Thymus (tissue), 11 donors: ENCODE results near the gene NARF. TPM values are rescaled to one million over a fixed set of nuclear protein-coding genes. Genes with fewer than 3 reads are reported as not detected.

Experiments
- DNase-seq, 9 donors: peaks; one replicate each; pipeline ENCODE4 v3.0.0-alpha.2; 2013; ENCODE audit warnings: low spot score in 9 of 9, low read depth in 6 of 9, missing footprints in 1 of 9
- H3K27ac ChIP-seq, 2 donors: one replicate each; pipeline ENCODE4 v1.5.1; 2013; ENCODE audit warnings: control low read depth in 1 of 2, low read depth in 1 of 2, low read length in 1 of 2, mild to moderate bottlenecking in 1 of 2, moderate library complexity in 1 of 2
- H3K27me3 ChIP-seq, 2 donors: one replicate each; pipeline ENCODE4 v1.5.1; 2013; ENCODE audit warnings: low read length in 1 of 2; ENCODE audit not compliant: control insufficient read depth in 2 of 2, insufficient read depth in 1 of 2
- H3K36me3 ChIP-seq, 2 donors: one replicate each; pipeline ENCODE4 v1.5.1; 2013; ENCODE audit warnings: low read length in 1 of 2, mild to moderate bottlenecking in 1 of 2, moderate library complexity in 1 of 2; ENCODE audit not compliant: control insufficient read depth in 2 of 2, insufficient read depth in 2 of 2
- H3K4me1 ChIP-seq, 2 donors: one replicate each; pipeline ENCODE4 v1.5.1; 2013; ENCODE audit warnings: low read length in 2 of 2; ENCODE audit not compliant: control insufficient read depth in 2 of 2, insufficient read depth in 2 of 2
- H3K4me3 ChIP-seq, 2 donors: one replicate each; pipeline ENCODE4 v1.5.1; 2013; ENCODE audit warnings: low read length in 2 of 2, control low read depth in 1 of 2, mild to moderate bottlenecking in 1 of 2
- H3K9me3 ChIP-seq, 2 donors: one replicate each; pipeline ENCODE4 v1.5.1; 2013; ENCODE audit warnings: low read length in 1 of 2, mild to moderate bottlenecking in 1 of 2; ENCODE audit not compliant: control insufficient read depth in 2 of 2, insufficient read depth in 1 of 2
- WGBS: extraction: QIAGEN DNeasy Blood & Tissue Kit; methylation state at CpG from one replicate; pipeline ENCODE4 v1.1.7; 2013; 5-methylcytosine and 5-hydroxymethylcytosine counted together
- polyA plus RNA-seq: library from polyadenylated mRNA; stranded (reverse); fragments of 200-250 nt; gene quantifications from one replicate; pipeline ENCODE4 v1.2.3, GENCODE V29; 2013
- total RNA-seq: library from RNA; stranded (reverse); fragments of 120-200 nt; gene quantifications from one replicate; pipeline ENCODE4 v1.2.4, GENCODE V29; 2013
- donor health status: healthy.

The NARF gene
- total and polyA plus RNA-seq, 2 donors, result 60.0 to 137 TPM

GRCh38 chr17:82443465-82444283 lies 14.9 kb upstream of the NARF start:
- no peaks in the 10 kb centered on the region for H3K27me3 ChIP-seq
- no peak for DNase-seq
- peaks cover 67 to 68% of the 10 kb centered on the region in 2 donors for H3K36me3 ChIP-seq
- peaks cover 0 to 1% of the 10 kb centered on the region in 2 donors for H3K4me1 ChIP-seq
- no peak overlapping the region for H3K4me3 ChIP-seq
- WGBS, result 94% methylated on average over 35 of the region's 40 CpGs
- H3K9me3 ChIP-seq, result peaks cover 1 to 12% of the 10 kb centered on the region in 2 donors
- no peak overlapping the region for H3K27ac ChIP-seq

- H3K4me1 ChIP-seq, result peaks cover 4 to 8% of the 10 kb centered on the region in 2 donors
- WGBS, result 98% methylated on average over 35 of the region's 35 CpGs
- DNase-seq, result no peak
- no peak overlapping the region for H3K27ac ChIP-seq
- H3K9me3 ChIP-seq, result peaks cover 1 to 12% of the 10 kb centered on the region in 2 donors
- H3K4me3 ChIP-seq, result no peak overlapping the region
- no peaks in the 10 kb centered on the region for H3K27me3 ChIP-seq
- peaks cover 66 to 68% of the 10 kb centered on the region in 2 donors for H3K36me3 ChIP-seq
These were observed 14.2 kb upstream of the NARF start for GRCh38 chr17:82444284-82444893.

GRCh38 chr17:82444941-82445521 lies 13.5 kb upstream of the NARF start:
- H3K27me3 ChIP-seq, result no peaks in the 10 kb centered on the region
- peaks cover 4 to 15% of the 10 kb centered on the region in 2 donors for H3K4me1 ChIP-seq
- no peak overlapping the region for H3K27ac ChIP-seq
- H3K9me3 ChIP-seq, result peaks cover 1 to 12% of the 10 kb centered on the region in 2 donors
- whole genome bisulfite sequencing, result 86% methylated on average over 19 of the region's 19 CpGs
- H3K36me3 ChIP-seq, result peaks cover 61 to 65% of the 10 kb centered on the region in 2 donors
- no peak overlapping the region for H3K4me3 ChIP-seq
- DNase-seq, result no peak

GRCh38 chr17:82445542-82445941 lies 13.0 kb upstream of the NARF start:
- Histone ChIP-seq H3K9me3 (peaks cover 1 to 12% of the 10 kb centered on the region in 2 donors), H3K36me3 (peaks cover 61 to 65% of the 10 kb centered on the region in 2 donors), H3K27me3 (no peaks in the 10 kb centered on the region), H3K4me3 (no peak overlapping the region), H3K27ac (no peak overlapping the region), H3K4me1 (peaks cover 4 to 16% of the 10 kb centered on the region in 2 donors)
- WGBS, result 95% methylated on average over 13 of the region's 13 CpGs
- DNase-seq, result no peak

- no peaks in the 10 kb centered on the region for H3K27me3 ChIP-seq
- peaks cover 1 to 8% of the 10 kb centered on the region in 2 donors for H3K9me3 ChIP-seq
- H3K4me1 ChIP-seq, result peaks cover 7 to 20% of the 10 kb centered on the region in 2 donors
- DNase-seq, result no peak
- H3K36me3 ChIP-seq, result peaks cover 61 to 65% of the 10 kb centered on the region in 2 donors
- no peak overlapping the region for H3K27ac ChIP-seq
- WGBS, result 97% methylated on average over 15 of the region's 15 CpGs
- no peak overlapping the region for H3K4me3 ChIP-seq
These were observed 12.4 kb upstream of the NARF start for GRCh38 chr17:82446124-82446523.

GRCh38 chr17:82446649-82447048 lies 11.9 kb upstream of the NARF start:
- Histone ChIP-seq H3K4me3 (no peak overlapping the region), H3K9me3 (peaks cover under 1 to 2% of the 10 kb centered on the region in 2 donors), H3K4me1 (peaks cover 10 to 23% of the 10 kb centered on the region in 2 donors), H3K36me3 (peaks cover 59 to 60% of the 10 kb centered on the region in 2 donors), H3K27ac (no peak overlapping the region), H3K27me3 (no peaks in the 10 kb centered on the region)
- WGBS, result 97% methylated on average over 12 of the region's 12 CpGs
- DNase-seq, result no peak

GRCh38 chr17:82447876-82448275 lies 10.7 kb upstream of the NARF start:
- Histone ChIP-seq H3K9me3 (no peaks in the 10 kb centered on the region), H3K4me3 (no peak overlapping the region), H3K36me3 (peaks cover 47 to 48% of the 10 kb centered on the region in 2 donors), H3K27me3 (no peaks in the 10 kb centered on the region), H3K4me1 (peaks cover 10 to 23% of the 10 kb centered on the region in 2 donors), H3K27ac (no peak overlapping the region)
- no peak for DNase-seq
- 97% methylated on average over 11 of the region's 11 CpGs for WGBS

GRCh38 chr17:82449131-82449882 lies 9.2 kb upstream of the NARF start:
- H3K27me3 ChIP-seq, result no peaks in the 10 kb centered on the region
- H3K4me3 ChIP-seq, result peak overlapping the region; percentile 86 to 88
- H3K4me1 ChIP-seq, result peaks cover 10 to 23% of the 10 kb centered on the region in 2 donors
- H3K9me3 ChIP-seq, result peaks cover 0 to 8% of the 10 kb centered on the region in 2 donors
- peaks cover 32 to 35% of the 10 kb centered on the region in 2 donors for H3K36me3 ChIP-seq
- peak in 6 of 9 donors; percentile 54 to 89 (median 77) for DNase-seq
- peak overlapping the region; percentile 95 to 98 for H3K27ac ChIP-seq
- WGBS, result 4% methylated on average over 30 of the region's 30 CpGs
